Kidney (tissue), 22 donors: ENCODE measurements around the gene TEKT3. TPM values are rescaled to one million over a fixed set of nuclear protein-coding genes. Genes with fewer than 3 reads are reported as not detected.

Source experiments
- DNase-seq, 5 donors: peaks; one replicate each; pipeline ENCODE4 v3.0.0-alpha.2; 2013 to 2020
- FAIRE-seq: peaks from 2 replicates; lab custom pipeline; 2012; peaks lifted over from hg19 to GRCh38; lab: Jason Lieb, UNC
- H3K27ac ChIP-seq, 2 donors: one replicate each; pipeline ENCODE4 v1.7.0; 2013; ENCODE audit warnings: low read depth in 2 of 2, low read length in 2 of 2, inconsistent platforms in 1 of 2
- H3K27me3 ChIP-seq: one replicate; pipeline ENCODE4 v1.7.1; 2013; ENCODE audit warnings: low read length, inconsistent platforms; ENCODE audit not compliant: control insufficient read depth, insufficient read depth
- H3K36me3 ChIP-seq, 3 donors: one replicate each; pipeline versions ENCODE4 v1.7.0 to v1.7.1; 2013; ENCODE audit warnings: low read length in 3 of 3, control low read depth in 1 of 3, inconsistent platforms in 1 of 3; ENCODE audit not compliant: insufficient read depth in 3 of 3, control insufficient read depth in 2 of 3
- H3K4me1 ChIP-seq, 3 donors: one replicate each; pipeline versions ENCODE4 v1.7.0 to v1.7.1; 2013; ENCODE audit warnings: low read length in 3 of 3, inconsistent platforms in 1 of 3, low read depth in 1 of 3; ENCODE audit not compliant: control insufficient read depth in 2 of 3, insufficient read depth in 2 of 3
- H3K4me3 ChIP-seq, 3 donors: one replicate each; pipeline versions ENCODE4 v1.7.0 to v1.8.1; 2013; ENCODE audit warnings: low read length in 3 of 3, control low read depth in 1 of 3, inconsistent platforms in 1 of 3
- H3K9ac ChIP-seq, 3 donors: one replicate each; pipeline versions ENCODE4 v1.7.0 to v1.7.1; 2013; ENCODE audit warnings: low read length in 3 of 3, control low read depth in 1 of 3, inconsistent platforms in 1 of 3
- H3K9me3 ChIP-seq, 3 donors: one replicate each; pipeline versions ENCODE4 v1.7.0 to v1.7.1; 2013; ENCODE audit warnings: low read length in 3 of 3, control low read depth in 1 of 3, inconsistent platforms in 1 of 3; ENCODE audit not compliant: control insufficient read depth in 2 of 3, insufficient read depth in 1 of 3
- intact Hi-C: fragments of 100-400 bp; cut with DNase I; formaldehyde crosslinking; loops from one replicate; pipeline ENCODE4 v1.11.1; 2022
- long read RNA-seq, 10 donors: library from polyadenylated mRNA in 1 of 10; unstranded in 1 of 10; transcript quantifications; one replicate each; pipeline ENCODE4 v2.0.0 and lab custom pipeline, GENCODE V29; 2021 to 2026
- polyA plus RNA-seq: library from polyadenylated mRNA; stranded (reverse); fragments of 350-450 nt; fragmentation: Illumina TruSeq; extraction: RNeasy Lipid Tissue Mini Kit (QIAGEN cat#74804); gene quantifications from one replicate; pipeline ENCODE4 v1.2.3, GENCODE V29; 2014; ENCODE audit warnings: low read depth, low replicate concordance; ENCODE audit not compliant: insufficient read depth
- total RNA-seq: library from RNA; stranded (reverse); fragmentation: NEBNext Ultra II Directional; extraction: Animal tissue kit (Norgen Biotek cat#: 25700); gene quantifications from one replicate; pipeline ENCODE4 v1.2.1, GENCODE V29; 2021
- TF ChIP-seq, protein P1 (sequence below): IDR thresholded peaks from 3 replicates; pipeline ENCODE4 v1.5.1; 2012; ENCODE audit warnings: mild to moderate bottlenecking, moderate library complexity, borderline replicate concordance; ENCODE audit not compliant: insufficient read depth; ENCODE audit errors: extremely low read depth
- donor health status: control.
- donor health status: control.
- donor health status: control.
- donor health status: control.
- donor health status: control.
- donor health status: DM: yes; HTN: yes; CAD: no.
- donor health status: Normal renal cell carcinoma (clear cell type).

TEKT3 gene
- 1.4 TPM for total RNA-seq
- not detected for polyA plus RNA-seq
- long read RNA-seq, donor 1, result 0 reads
- long read RNA-seq, donor 2, result 0 reads
- long read RNA-seq, donor 3, result 0 reads
- long read RNA-seq, donor 4, result 0 reads
- long read RNA-seq, donor 5, result 0 reads
- long read RNA-seq, donor 6, result 0 reads
- long read RNA-seq, donor 7, partial matches to known transcripts, result 0 of 1 reads
- long read RNA-seq, donor 7, other reads (novel, unspliced or antisense), result 0 of 1 reads
- long read RNA-seq, donor 8, result 0 reads
- long read RNA-seq, donor 9, result 0 reads
- long read RNA-seq, donor 10, result 0 reads

DNA sequence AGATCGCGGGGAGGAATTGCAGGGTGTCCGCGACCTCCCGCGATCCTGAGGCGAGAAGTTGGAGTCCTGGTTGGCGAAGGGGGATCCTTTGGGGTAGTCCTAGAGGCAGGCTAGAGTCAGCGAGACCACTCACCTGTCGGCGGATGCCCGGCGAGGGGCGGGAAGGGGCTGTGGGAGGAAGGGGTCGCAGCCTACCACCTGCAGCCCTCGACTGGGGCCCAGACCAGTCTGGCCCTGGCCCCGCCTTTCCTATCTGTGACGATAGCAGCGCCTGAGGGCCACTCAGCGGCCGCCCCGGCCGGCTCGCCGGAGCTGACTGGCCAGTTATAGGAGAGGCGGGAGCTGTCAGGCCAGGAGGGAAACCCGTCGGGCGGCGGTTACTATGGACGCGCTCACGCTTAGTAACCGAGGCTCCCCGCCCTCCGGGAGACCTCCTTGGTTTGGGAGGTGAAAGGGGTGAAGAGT is at the start of gene TEKT3:
TSS of gene TEKT3 (minus strand) at position 213 of the 465 bp plus-strand sequence. CDS start 10,012 bp downstream, outside the sequence.
- peak within 1 kb of the TSS in 2 of 3 donors; percentile 20 to 34 for H3K9ac ChIP-seq

DNA sequence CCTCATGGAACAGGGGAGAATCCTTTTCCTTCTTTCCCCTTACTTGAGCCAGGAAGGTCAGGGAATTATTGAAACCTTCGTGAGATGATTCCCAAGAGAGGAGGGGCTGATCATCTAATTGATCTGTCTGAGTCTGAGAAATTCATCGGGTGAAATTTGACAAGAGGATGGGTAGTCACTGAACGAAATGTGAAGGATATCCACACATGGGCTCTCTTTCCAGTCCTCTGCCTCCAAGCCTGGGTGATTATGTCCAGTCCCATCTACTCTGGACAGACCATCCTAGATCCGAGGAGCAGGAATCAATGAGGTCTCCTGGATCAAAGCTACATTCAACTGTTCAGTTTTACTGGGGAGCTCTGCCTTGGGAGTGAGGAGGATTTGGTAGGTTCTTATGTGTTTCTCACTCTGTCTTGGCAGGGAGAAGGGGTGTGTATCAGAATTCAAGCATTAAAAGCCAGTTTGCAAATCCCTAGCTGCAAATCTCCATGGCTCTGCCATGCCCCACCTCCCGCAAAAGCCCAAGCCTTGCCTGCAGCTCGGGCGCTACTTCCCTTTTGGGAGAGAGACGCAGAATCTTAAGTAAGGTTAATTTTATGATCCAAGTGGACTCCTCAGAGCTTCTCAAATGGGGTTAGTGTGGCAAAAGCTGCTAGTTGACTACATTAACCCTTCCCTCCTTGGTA is 47.1 kb upstream of the TEKT3 start:
- no peak for FAIRE-seq
- intact Hi-C loops, result no loop called here

More for the DNA sequence above, at the start of gene TEKT3:
- peak within 1 kb of the TSS; percentile 56 to 72 (median 65) for H3K4me3 ChIP-seq
- TF ChIP-seq, protein P1, sequence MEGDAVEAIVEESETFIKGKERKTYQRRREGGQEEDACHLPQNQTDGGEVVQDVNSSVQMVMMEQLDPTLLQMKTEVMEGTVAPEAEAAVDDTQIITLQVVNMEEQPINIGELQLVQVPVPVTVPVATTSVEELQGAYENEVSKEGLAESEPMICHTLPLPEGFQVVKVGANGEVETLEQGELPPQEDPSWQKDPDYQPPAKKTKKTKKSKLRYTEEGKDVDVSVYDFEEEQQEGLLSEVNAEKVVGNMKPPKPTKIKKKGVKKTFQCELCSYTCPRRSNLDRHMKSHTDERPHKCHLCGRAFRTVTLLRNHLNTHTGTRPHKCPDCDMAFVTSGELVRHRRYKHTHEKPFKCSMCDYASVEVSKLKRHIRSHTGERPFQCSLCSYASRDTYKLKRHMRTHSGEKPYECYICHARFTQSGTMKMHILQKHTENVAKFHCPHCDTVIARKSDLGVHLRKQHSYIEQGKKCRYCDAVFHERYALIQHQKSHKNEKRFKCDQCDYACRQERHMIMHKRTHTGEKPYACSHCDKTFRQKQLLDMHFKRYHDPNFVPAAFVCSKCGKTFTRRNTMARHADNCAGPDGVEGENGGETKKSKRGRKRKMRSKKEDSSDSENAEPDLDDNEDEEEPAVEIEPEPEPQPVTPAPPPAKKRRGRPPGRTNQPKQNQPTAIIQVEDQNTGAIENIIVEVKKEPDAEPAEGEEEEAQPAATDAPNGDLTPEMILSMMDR, result no peak
- DNase-seq, result peak; percentile 90 to 95 (median 93)
- no peaks in the 10 kb centered on the region for H3K27me3 ChIP-seq
- no peaks in the 10 kb centered on the region for H3K36me3 ChIP-seq
- H3K9me3 ChIP-seq, result no peaks in the 10 kb centered on the region
- no peak within 1 kb of the TSS for H3K27ac ChIP-seq
- intact Hi-C loops, result no loop called here
- no peak for FAIRE-seq
- H3K4me1 ChIP-seq, result peaks cover 0 to 5% (median 4%) of the 10 kb centered on the region in 3 donors

DNA sequence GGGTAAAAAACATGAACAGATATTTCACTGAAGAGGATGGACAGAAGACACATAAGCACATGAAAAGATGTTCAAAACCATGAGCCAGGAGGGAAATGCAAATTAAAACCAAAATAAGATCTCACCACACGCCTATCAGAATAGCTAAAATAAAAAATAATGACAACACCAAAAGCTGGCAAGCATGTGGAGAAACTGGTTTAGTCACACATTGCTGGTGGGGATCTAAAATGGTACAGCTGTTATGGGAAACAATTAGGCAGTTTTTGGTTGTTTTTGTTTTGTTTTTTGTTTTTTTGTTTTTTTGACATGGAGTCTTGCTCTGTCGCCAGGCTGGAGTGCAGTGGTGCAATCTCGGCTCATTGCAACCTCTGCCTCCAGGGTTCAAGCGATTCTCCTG is 44.7 kb upstream of the TEKT3 start:
- H3K4me1 ChIP-seq, result no peaks in the 10 kb centered on the region
- FAIRE-seq, result no peak
- no peaks in the 10 kb centered on the region for H3K27me3 ChIP-seq
- H3K36me3 ChIP-seq, result no peaks in the 10 kb centered on the region
- no peak overlapping the region for H3K9ac ChIP-seq
- DNase-seq, result no peak
- intact Hi-C loops, result no loop called here
- no peak overlapping the region for H3K4me3 ChIP-seq
- H3K9me3 ChIP-seq, result no peaks in the 10 kb centered on the region
- TF ChIP-seq, protein P1, result no peak
- H3K27ac ChIP-seq, result no peak overlapping the region

More for the DNA sequence above, 47.1 kb upstream of the TEKT3 start:
- H3K4me3 ChIP-seq, result no peak overlapping the region
- TF ChIP-seq, protein P1, result no peak
- H3K9me3 ChIP-seq, result no peaks in the 10 kb centered on the region
- no peaks in the 10 kb centered on the region for H3K27me3 ChIP-seq
- H3K36me3 ChIP-seq, result no peaks in the 10 kb centered on the region
- no peak overlapping the region for H3K9ac ChIP-seq
- H3K27ac ChIP-seq, result no peak overlapping the region
- no peaks in the 10 kb centered on the region for H3K4me1 ChIP-seq
- no peak for DNase-seq
